Breast epithelium (tissue), 3 donors: Measurements from ENCODE around the gene HLTF.

ENCODE experiments used
- CTCF ChIP-seq, 3 donors: fragments of 450-650 bp; IDR thresholded peaks; one replicate each; pipeline ENCODE4 v1.5.1; 2016 to 2017; ENCODE audit warnings: antibody characterized with exemption in 3 of 3, mild to moderate bottlenecking in 3 of 3, moderate library complexity in 3 of 3
- POLR2AphosphoS5 ChIP-seq, 3 donors: sonication (generic); formaldehyde crosslinking; IDR thresholded peaks; one replicate each; pipeline ENCODE4 v1.6.1; 2017; ENCODE audit warnings: antibody characterized with exemption in 3 of 3

- no peak for TF ChIP-seq CTCF (IDR thresholded peaks at IDR 0.05)
- TF ChIP-seq POLR2AphosphoS5 (IDR thresholded peaks at IDR 0.05) = no peak
These were observed 4.1 kb upstream of the HLTF start for GRCh38 chr3:149090461-149090860.
